SK-N-SH (cell line): Measurements from ENCODE around the gene ZNF784. TPM values are rescaled to one million over a fixed set of nuclear protein-coding genes. Genes with fewer than 3 reads are reported as not detected.

Experiments used
- CTCF ChIA-PET: fragments of 300-600, 350-600 bp; formaldehyde crosslinking; extraction: SDS; loops from one replicate; lab custom pipeline; 2021; lab: Yijun Ruan, JAX
- POLR2A ChIA-PET: fragments of 350-600 bp; sonication (Branson Sonifier 250); formaldehyde crosslinking; extraction: SDS; loops from one replicate; lab custom pipeline; 2020; ENCODE audit warnings: antibody characterized with exemption, inconsistent platforms; lab: Yijun Ruan, JAX
- DNase-seq: peaks from one replicate; pipeline ENCODE4 v3.0.0; 2012
- H2AFZ ChIP-seq: fragments of 200-600 bp; sonication (generic); 2 replicates; pipeline ENCODE4 v1.8.1; 2016; ENCODE audit warnings: antibody characterized with exemption, mild to moderate bottlenecking, low read depth
- H3F3A ChIP-seq: fragments of 200-600 bp; sonication (generic); replicated peaks from 2 replicates; pipeline ENCODE3; 2016; ENCODE audit warnings: antibody characterized with exemption, mild to moderate bottlenecking; ENCODE audit not compliant: insufficient read depth
- H3K27ac ChIP-seq, 2 experiments: fragments of 200-500 bp in 1 of 2; fragments of 200-600 bp in 1 of 2; sonication (Bioruptor generic) in 1 of 2; sonication (generic), shearing (Covaris generic) in 1 of 2; 2 replicates each; pipeline versions ENCODE4 v1.5.1 to v1.6.1; 2014 to 2016; ENCODE audit warnings: low read depth in 2 of 2, inconsistent platforms in 1 of 2, low read length in 1 of 2, mild to moderate bottlenecking in 1 of 2, mixed read lengths in 1 of 2
- H3K27me3 ChIP-seq: fragments of 200-600 bp; sonication (generic), shearing (Covaris generic); 2 replicates; pipeline ENCODE4 v1.6.1; 2016; ENCODE audit warnings: mixed run types; ENCODE audit not compliant: insufficient read depth
- H3K36me3 ChIP-seq, 2 experiments: fragments of 200-500 bp in 1 of 2; fragments of 200-600 bp in 1 of 2; sonication (Bioruptor generic) in 1 of 2; sonication (generic) in 1 of 2; replicated peaks in 1 of 2; 2 replicates each; pipeline versions ENCODE3 to v1.5.1; 2014 to 2016; ENCODE audit warnings: low read length in 1 of 2, mild to moderate bottlenecking in 1 of 2; ENCODE audit not compliant: insufficient read depth in 2 of 2, control insufficient read depth in 1 of 2
- H3K4me1 ChIP-seq, 2 experiments: fragments of 200-500 bp in 1 of 2; fragments of 200-600 bp in 1 of 2; sonication (Bioruptor generic) in 1 of 2; sonication (generic), shearing (Covaris generic) in 1 of 2; 2 replicates each; pipeline versions ENCODE4 v1.5.1 to v1.6.1; 2014 to 2016; ENCODE audit warnings: low read depth in 1 of 2, low read length in 1 of 2, mixed run types in 1 of 2; ENCODE audit not compliant: insufficient read depth in 2 of 2, control insufficient read depth in 1 of 2
- H3K4me2 ChIP-seq: fragments of 200-600 bp; sonication (generic), shearing (Covaris generic); 2 replicates; pipeline ENCODE4 v1.6.1; 2017; ENCODE audit warnings: mixed run types
- H3K4me3 ChIP-seq, 2 experiments: fragments of 200-500 bp in 1 of 2; fragments of 200-600 bp in 1 of 2; sonication (Bioruptor generic) in 1 of 2; sonication (generic), shearing (Covaris generic) in 1 of 2; 2 replicates each; pipeline versions ENCODE4 v1.5.1 to v1.8.1; 2014 to 2016; ENCODE audit warnings: low read depth in 2 of 2, inconsistent platforms in 1 of 2, low read length in 1 of 2, mild to moderate bottlenecking in 1 of 2, mixed read lengths in 1 of 2, moderate library complexity in 1 of 2
- H3K79me2 ChIP-seq: fragments of 200-600 bp; sonication (generic); 2 replicates; pipeline ENCODE4 v1.8.1; 2017; ENCODE audit warnings: mild to moderate bottlenecking; ENCODE audit not compliant: insufficient read depth
- H3K9ac ChIP-seq: fragments of 200-600 bp; sonication (generic); 2 replicates; pipeline ENCODE4 v1.6.1; 2017; ENCODE audit warnings: mixed run types
- H3K9me2 ChIP-seq: fragments of 200-600 bp; sonication (generic); 2 replicates; pipeline ENCODE4 v1.6.1; 2017; ENCODE audit warnings: mixed run types
- H3K9me3 ChIP-seq: fragments of 200-600 bp; sonication (generic); 2 replicates; pipeline ENCODE4 v1.6.1; 2017; ENCODE audit warnings: mixed run types, mild to moderate bottlenecking, moderate library complexity
- H4K20me1 ChIP-seq: fragments of 200-600 bp; sonication (generic); 2 replicates; pipeline ENCODE4 v1.6.1; 2017; ENCODE audit warnings: mild to moderate bottlenecking, mixed run types; ENCODE audit not compliant: insufficient read depth
- CHD2 ChIP-seq: fragments of 150-350 bp; IDR thresholded peaks from 2 replicates; pipeline ENCODE4 v1.6.1; 2018; ENCODE audit warnings: low read length; ENCODE audit not compliant: partially characterized antibody
- EP300 ChIP-seq, 2 experiments: IDR thresholded peaks; 2 replicates each; pipeline versions ENCODE4 v1.4.0 to v1.6.1; 2012; ENCODE audit warnings: borderline replicate concordance in 1 of 2, low read depth in 1 of 2, low read length in 1 of 2
- FOSL2 ChIP-seq: IDR thresholded peaks from 2 replicates; pipeline ENCODE4 v1.4.0; 2012; ENCODE audit warnings: low read depth, mild to moderate bottlenecking, moderate library complexity, borderline replicate concordance
- FOXM1 ChIP-seq: IDR thresholded peaks from 2 replicates; pipeline ENCODE4 v1.4.0; 2012; ENCODE audit warnings: low read depth, mild to moderate bottlenecking
- IRF3 ChIP-seq: fragments of 150-350 bp; IDR thresholded peaks from 2 replicates; pipeline ENCODE4 v1.6.1; 2016; ENCODE audit warnings: mild to moderate bottlenecking, low read depth, low read length
- NFIC ChIP-seq: IDR thresholded peaks from 2 replicates; pipeline ENCODE4 v1.4.0; 2012; ENCODE audit warnings: borderline replicate concordance
- NRF1 ChIP-seq: IDR thresholded peaks from 2 replicates; pipeline ENCODE4 v1.6.1; 2012; ENCODE audit warnings: low read depth, mild to moderate bottlenecking, low read length
- RAD21 ChIP-seq: IDR thresholded peaks from 2 replicates; pipeline ENCODE4 v1.6.1; 2012; ENCODE audit warnings: mild to moderate bottlenecking, low read length
- RCOR1 ChIP-seq: fragments of 150-350 bp; IDR thresholded peaks from 2 replicates; pipeline ENCODE4 v1.6.1; 2017; ENCODE audit warnings: antibody characterized with exemption, low read length
- TAF1 ChIP-seq: IDR thresholded peaks from 2 replicates; pipeline ENCODE4 v1.6.1; 2012; ENCODE audit warnings: low read depth, mild to moderate bottlenecking, low read length, moderate library complexity, borderline replicate concordance
- USF2 ChIP-seq: fragments of 150-350 bp; IDR thresholded peaks from 2 replicates; pipeline ENCODE4 v1.6.1; 2017; ENCODE audit warnings: antibody characterized with exemption, low read length, low read depth, borderline replicate concordance
- YY1 ChIP-seq: IDR thresholded peaks from 2 replicates; pipeline ENCODE4 v1.4.0; 2012; ENCODE audit warnings: low read depth, mild to moderate bottlenecking
- WGBS: methylation state at CpG from one replicate; pipeline ENCODE4 v1.1.6; 2017; ENCODE audit warnings: low lambda C conversion rate; 5-methylcytosine and 5-hydroxymethylcytosine counted together
- polyA plus RNA-seq, 3 experiments: library from polyadenylated mRNA; depleted of rRNA; stranded (reverse); fragments of >200 nt; gene quantifications; 2 replicates each; pipeline ENCODE4 v1.2.3, GENCODE V29; 2012
- TF ChIP-seq, protein P1 (sequence below): IDR thresholded peaks from 2 replicates; pipeline ENCODE4 v1.4.0; 2012; ENCODE audit warnings: low read depth, borderline replicate concordance

The ZNF784 gene
- polyA plus RNA-seq, 1 of the 3 experiments (the other 2 are of a cell fraction) = 5.5 TPM

- 98% methylated on average over 4 of the region's 4 CpGs for whole genome bisulfite sequencing
- TF ChIP-seq RCOR1 = no peak
- no peak for TF ChIP-seq EP300 (IDR thresholded peaks at IDR 0.05; ENCODE audit: borderline replicate concordance in 1 of 2, low read depth in 1 of 2, low read length in 1 of 2)
- no peak for TF ChIP-seq USF2
- TF ChIP-seq FOXM1 = no peak
- TF ChIP-seq NRF1 = no peak
- TF ChIP-seq RAD21 = no peak
- no peak for TF ChIP-seq NFIC
- TF ChIP-seq FOSL2 = no peak
- TF ChIP-seq CHD2 = no peak
- TF ChIP-seq YY1 = no peak
- TF ChIP-seq TAF1 = no peak
- TF ChIP-seq, protein P1, sequence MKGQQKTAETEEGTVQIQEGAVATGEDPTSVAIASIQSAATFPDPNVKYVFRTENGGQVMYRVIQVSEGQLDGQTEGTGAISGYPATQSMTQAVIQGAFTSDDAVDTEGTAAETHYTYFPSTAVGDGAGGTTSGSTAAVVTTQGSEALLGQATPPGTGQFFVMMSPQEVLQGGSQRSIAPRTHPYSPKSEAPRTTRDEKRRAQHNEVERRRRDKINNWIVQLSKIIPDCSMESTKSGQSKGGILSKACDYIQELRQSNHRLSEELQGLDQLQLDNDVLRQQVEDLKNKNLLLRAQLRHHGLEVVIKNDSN = no peak
- no peak for TF ChIP-seq IRF3
- ChIA-PET POLR2A (interaction anchor here (0.9 kb wide), 1 partner anchor 14 kb away, joined by 3 read pairs; no protein-coding TSS in a partner anchor), CTCF (interaction anchor here (1.5 to 4.5 kb wide), 2 partner anchors 18 to 146 kb away, joined by 3 to 30 read pairs; no protein-coding TSS in a partner anchor)
- Histone ChIP-seq H3K9ac (no peak overlapping the region), H3K9me2 (no peaks in the 10 kb centered on the region), H3F3A (peaks cover 15% of the 10 kb centered on the region), H3K9me3 (no peaks in the 10 kb centered on the region), H3K27me3 (no peaks in the 10 kb centered on the region), H3K4me1 (peaks cover 5 to 24% of the 10 kb centered on the region in 2 experiments; a peak in 2 of 4 replicates), H3K4me3 (no peak overlapping the region), H4K20me1 (no peaks in the 10 kb centered on the region), H3K4me2 (no peak overlapping the region), H3K79me2 (peaks cover 21% of the 10 kb centered on the region; the same call in 1 of the 2 replicates), H3K36me3 (peaks cover under 1 to 24% of the 10 kb centered on the region in 2 experiments), H2AFZ (no peak overlapping the region), H3K27ac (no peak overlapping the region)
- DNase-seq = no peak
Measured at GRCh38 chr19:55650126-55650557, 25.8 kb upstream of the ZNF784 start.
